AG04450 (cell line): ENCODE results near the gene DDR2. TPM values are rescaled to one million over a fixed set of nuclear protein-coding genes. Genes with fewer than 3 reads are reported as not detected.

Source experiments
- CTCF ChIA-PET: fragments of 300-600, 350-600 bp; formaldehyde crosslinking; extraction: SDS; loops from one replicate; lab custom pipeline; 2022; ENCODE audit warnings: antibody characterized with exemption, inconsistent platforms; lab: Charles Lee
- POLR2A ChIA-PET: fragments of 350-600 bp; formaldehyde crosslinking; extraction: SDS; loops from one replicate; lab custom pipeline; 2021; ENCODE audit warnings: antibody characterized with exemption, inconsistent platforms; lab: Yijun Ruan, JAX
- DNase-seq: peaks from one replicate; pipeline ENCODE4 v3.0.0-alpha.2; 2011; ENCODE audit warnings: low read depth, low spot score
- H3K27ac ChIP-seq: one replicate; pipeline ENCODE4 v1.5.1; 2012; ENCODE audit warnings: low read depth, low read length, control low read depth
- H3K27me3 ChIP-seq: one replicate; pipeline ENCODE4 v1.6.0; 2012; ENCODE audit warnings: low read length; ENCODE audit not compliant: control insufficient read depth, insufficient read depth
- H3K4me3 ChIP-seq: 2 replicates; pipeline ENCODE4 v1.5.1; 2011; ENCODE audit warnings: mild to moderate bottlenecking, low read depth, low read length, control low read depth
- H3K9me3 ChIP-seq: 2 replicates; pipeline ENCODE4 v1.5.1; 2012; ENCODE audit warnings: low read length; ENCODE audit not compliant: control insufficient read depth, insufficient read depth
- CTCF ChIP-seq: IDR thresholded peaks from 2 replicates; pipeline ENCODE4 v1.5.1; 2011; ENCODE audit warnings: low read depth, low read length, control low read depth, inconsistent platforms
- polyA plus RNA-seq: library from polyadenylated mRNA; depleted of rRNA; stranded (reverse); fragments of >200 nt; gene quantifications from 2 replicates; pipeline ENCODE4 v1.2.3, GENCODE V29; 2011

The DDR2 gene
- polyA plus RNA-seq, 1 experiment = 194 TPM

- Histone ChIP-seq H3K27ac (no peak overlapping the region), H3K4me3 (no peak overlapping the region), H3K9me3 (no peaks in the 10 kb centered on the region), H3K27me3 (no peaks in the 10 kb centered on the region)
- no peak for DNase-seq
- CTCF ChIA-PET = interaction anchor here (0.7 kb wide), 1 partner anchor 32 kb away, joined by 3 read pairs; no protein-coding TSS in a partner anchor
- TF ChIP-seq CTCF = no peak
- POLR2A ChIA-PET = no interaction called here
Measured at GRCh38 chr1:162645666-162646065, 13.4 kb downstream of the DDR2 start.

- ChIA-PET POLR2A (no interaction called here), CTCF (interaction anchor here (2.1 kb wide), 1 partner anchor 36 kb away, joined by 13 read pairs; no protein-coding TSS in a partner anchor)
- no peak for DNase-seq
- H3K27ac ChIP-seq = no peak overlapping the region
- H3K9me3 ChIP-seq = no peaks in the 10 kb centered on the region
- H3K4me3 ChIP-seq = no peak overlapping the region
- no peak for TF ChIP-seq CTCF
- no peaks in the 10 kb centered on the region for H3K27me3 ChIP-seq
Measured at GRCh38 chr1:162649583-162649982, 17.3 kb downstream of the DDR2 start.

DNA sequence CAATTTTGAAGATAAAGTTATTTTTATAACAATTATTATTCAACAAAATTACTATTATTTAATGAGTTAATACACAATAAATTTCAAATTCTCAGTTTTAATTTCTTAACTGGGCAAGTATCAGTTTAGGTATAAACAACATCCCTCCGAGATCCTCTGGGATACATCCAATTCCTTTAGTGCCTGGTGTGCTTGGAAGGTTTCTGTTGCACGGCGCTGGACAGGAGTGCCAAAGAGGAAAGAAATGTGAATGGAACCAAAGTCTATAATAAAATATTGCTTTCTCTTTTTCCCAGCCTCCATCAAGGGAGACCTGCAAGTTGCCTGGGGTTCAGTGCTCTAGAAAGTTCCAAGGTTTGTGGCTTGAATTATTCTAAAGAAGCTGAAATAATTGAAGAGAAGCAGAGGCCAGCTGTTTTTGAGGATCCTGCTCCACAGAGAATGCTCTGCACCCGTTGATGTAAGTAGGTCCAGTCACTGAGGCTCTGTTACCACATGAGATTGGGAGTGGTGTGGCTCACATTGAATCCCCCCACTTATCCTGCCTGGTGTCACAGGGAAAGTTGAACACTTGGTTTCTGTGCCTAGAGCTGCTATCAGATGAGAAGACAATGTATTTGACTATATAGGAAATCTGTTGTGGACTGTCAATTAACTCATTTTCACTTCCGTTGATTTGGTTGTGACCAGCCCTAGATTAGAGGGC is 22.8 kb downstream of the DDR2 start:
- H3K4me3 ChIP-seq = no peak overlapping the region
- no peaks in the 10 kb centered on the region for H3K9me3 ChIP-seq
- no peak for TF ChIP-seq CTCF
- no peak for DNase-seq
- POLR2A ChIA-PET = no interaction called here
- CTCF ChIA-PET = no interaction called here
- no peaks in the 10 kb centered on the region for H3K27me3 ChIP-seq
- no peak overlapping the region for H3K27ac ChIP-seq

DNA sequence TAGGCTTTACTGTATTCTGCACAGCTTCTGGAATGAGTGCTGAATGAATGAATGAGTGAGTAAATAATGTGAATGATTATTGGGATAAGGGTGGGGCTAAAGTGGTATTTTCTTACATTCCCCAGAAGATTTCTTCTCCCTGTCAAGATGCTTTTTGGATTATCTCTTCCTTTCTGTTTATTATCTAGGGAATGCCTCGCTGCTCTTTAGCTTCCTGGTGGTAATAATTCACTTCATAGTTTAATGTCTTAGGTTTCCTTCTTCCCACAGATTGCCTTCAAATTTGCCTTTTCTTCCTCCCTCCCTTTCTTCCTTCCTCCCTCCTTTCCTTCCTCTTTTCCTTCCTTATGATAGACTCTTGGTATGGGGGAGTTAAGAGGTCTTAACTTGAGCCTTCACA is 24.0 kb downstream of the DDR2 start:
- no peak overlapping the region for H3K27ac ChIP-seq
- H3K9me3 ChIP-seq = no peaks in the 10 kb centered on the region
- ChIA-PET POLR2A (no interaction called here), CTCF (no interaction called here)
- H3K4me3 ChIP-seq = no peak overlapping the region
- no peak for TF ChIP-seq CTCF
- DNase-seq = no peak
- H3K27me3 ChIP-seq = no peaks in the 10 kb centered on the region

DNA sequence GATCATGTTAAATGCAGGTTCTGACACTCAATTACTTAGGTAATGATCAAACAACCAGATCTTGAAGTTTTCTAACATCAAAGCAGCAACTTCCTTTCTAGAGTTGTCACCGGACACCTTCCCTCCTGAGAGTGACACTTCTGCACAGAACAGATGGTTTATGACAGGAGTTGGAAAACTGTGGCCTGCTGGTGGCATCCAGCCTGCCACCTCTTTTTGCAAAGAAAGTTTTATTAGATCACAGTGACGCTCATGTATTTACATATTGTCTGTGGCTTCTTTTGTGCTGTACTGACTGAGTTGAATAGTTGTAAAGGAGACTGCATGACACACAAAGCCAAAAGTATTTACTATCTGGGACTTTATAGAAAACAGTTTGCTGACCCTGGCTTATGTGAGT is 28.3 kb downstream of the DDR2 start:
- ChIA-PET CTCF (interaction anchor here (0.5 kb wide), 1 partner anchor 55 kb away, joined by 3 read pairs; no protein-coding TSS in a partner anchor), POLR2A (no interaction called here)
- no peak for TF ChIP-seq CTCF
- DNase-seq = no peak
- Histone ChIP-seq H3K9me3 (no peaks in the 10 kb centered on the region), H3K27ac (no peak overlapping the region), H3K4me3 (no peak overlapping the region), H3K27me3 (no peaks in the 10 kb centered on the region)
